Measurements from ENCODE around the gene KRTAP3-1. TPM values are rescaled to one million over a fixed set of nuclear protein-coding genes. Genes with fewer than 3 reads are reported as not detected.
"Not testable (repeated sequence)": the region's sequence is repeated elsewhere in the genome, so short reads cannot be mapped to it uniquely, and the experiment has no call there.

KRTAP3-1 gene
- total RNA-seq (not detected), polyA plus RNA-seq (not detected)
- long read RNA-seq, donor 1 = 0 reads
- long read RNA-seq, donor 2 = 0 reads
- long read RNA-seq, donor 3 = 0 reads
- long read RNA-seq, donor 4 = 0 reads
- long read RNA-seq, donor 5 = 0 reads
- long read RNA-seq, donor 6 = 0 reads
- long read RNA-seq, donor 7 = 0 reads
- long read RNA-seq, donor 8 = 0 reads
- long read RNA-seq, donor 9 = 0 reads
- long read RNA-seq, donor 10 = 0 reads

- WGBS, 4 donors = 84 to 95% (median 89%) methylated on average over 5 to 8 of the region's 8 CpGs
- Histone ChIP-seq H3K36me3 (replicated peaks in 1 of 2) (no peaks in the 10 kb centered on the region), H3K27me3 (no peaks in the 10 kb centered on the region), H3K27ac (no peak within 1 kb of the TSS), H3K4me1 (replicated peaks in 1 of 2) (no peaks in the 10 kb centered on the region), H3K4me3 (no peak within 1 kb of the TSS), H3K9me3 (replicated peaks in 1 of 3) (no peaks in the 10 kb centered on the region)
- DNase-seq = no peak
- intact Hi-C loops (cut with DNase I) = no loop called here
- TF ChIP-seq CTCF (IDR thresholded peaks at IDR 0.05) (no peak), POLR2A (IDR thresholded peaks at IDR 0.05) (no peak)
These were observed at the start of gene KRTAP3-1 for GRCh38 chr17:41008811-41009210. TSS of gene KRTAP3-1 (minus strand) at chr17:41009128. CDS start at chr17:41009074, 54 bp downstream.

GRCh38 chr17:41057547-41057946, 48.6 kb upstream of the KRTAP3-1 start:
- no peak overlapping the region for H3K27ac ChIP-seq
- intact Hi-C loops (cut with DNase I) = no loop called here
- H3K36me3 ChIP-seq (replicated peaks in 1 of 2) = no peaks in the 10 kb centered on the region
- 91 to 97% (median 92%) methylated on average over 1 of the region's 1 CpG for WGBS, 4 donors
- H3K4me1 ChIP-seq (replicated peaks in 1 of 2) = no peaks in the 10 kb centered on the region
- H3K4me3 ChIP-seq = no peak overlapping the region
- H3K27me3 ChIP-seq = no peaks in the 10 kb centered on the region
- TF ChIP-seq CTCF (IDR thresholded peaks at IDR 0.05) (no peak), POLR2A (IDR thresholded peaks at IDR 0.05) (no peak)
- H3K9me3 ChIP-seq (replicated peaks in 1 of 3) = no peaks in the 10 kb centered on the region
- no peak for DNase-seq

- H3K4me3 ChIP-seq; H3K9me3 ChIP-seq (replicated peaks in 1 of 3); H3K4me1 ChIP-seq (replicated peaks in 1 of 2); intact Hi-C loops (cut with DNase I); DNase-seq; H3K36me3 ChIP-seq (replicated peaks in 1 of 2); H3K27ac ChIP-seq; H3K27me3 ChIP-seq: not testable (repeated sequence)
- WGBS, 4 donors = 33 to 58% (median 54%) methylated on average over 1 of the region's 6 CpGs
These were observed 46.2 kb upstream of the KRTAP3-1 start, which contains the start of gene KRTAP2-2 for GRCh38 chr17:41055130-41055529. TSS of gene KRTAP2-2 (minus strand) at chr17:41055230. CDS start at chr17:41055211, 19 bp downstream.

- DNase-seq; intact Hi-C loops (cut with DNase I); H3K4me3 ChIP-seq; H3K27me3 ChIP-seq; H3K27ac ChIP-seq; H3K36me3 ChIP-seq (replicated peaks in 1 of 2); H3K4me1 ChIP-seq (replicated peaks in 1 of 2); H3K9me3 ChIP-seq (replicated peaks in 1 of 3): not testable (repeated sequence)
- 68 to 97% (median 82%) methylated on average over 5 to 9 of the region's 9 CpGs for WGBS, 4 donors
These were observed 45.6 kb upstream of the KRTAP3-1 start for GRCh38 chr17:41054556-41054955.

- no peak for DNase-seq
- Histone ChIP-seq H3K27me3 (no peaks in the 10 kb centered on the region), H3K9me3 (replicated peaks in 1 of 3) (no peaks in the 10 kb centered on the region), H3K36me3 (replicated peaks in 1 of 2) (no peaks in the 10 kb centered on the region), H3K27ac (no peak overlapping the region), H3K4me1 (replicated peaks in 1 of 2) (no peaks in the 10 kb centered on the region), H3K4me3 (no peak overlapping the region)
- TF ChIP-seq CTCF (IDR thresholded peaks at IDR 0.05) (no peak), POLR2A (IDR thresholded peaks at IDR 0.05) (no peak)
- WGBS, 4 donors = 91 to 96% (median 92%) methylated on average over 4 of the region's 4 CpGs
- intact Hi-C loops (cut with DNase I) = no loop called here
These were observed 45.1 kb upstream of the KRTAP3-1 start for GRCh38 chr17:41054025-41054424.
